Muscle of leg (tissue), 11 donors: ENCODE measurements around the gene DOK6. TPM values are rescaled to one million over a fixed set of nuclear protein-coding genes. Genes with fewer than 3 reads are reported as not detected.

Source experiments
- DNase-seq: peaks from one replicate; pipeline ENCODE4 v3.0.0; 2013
- H3K27ac ChIP-seq: one replicate; pipeline ENCODE4 v1.5.1; 2013; ENCODE audit warnings: mild to moderate bottlenecking, low read length, control low read depth
- H3K27me3 ChIP-seq: one replicate; pipeline ENCODE4 v1.6.1; 2013; ENCODE audit warnings: low read length; ENCODE audit not compliant: control insufficient read depth, insufficient read depth
- H3K36me3 ChIP-seq: one replicate; pipeline ENCODE4 v1.6.1; 2013; ENCODE audit warnings: low read length; ENCODE audit not compliant: control insufficient read depth, insufficient read depth
- H3K4me1 ChIP-seq: one replicate; pipeline ENCODE4 v1.6.1; 2013; ENCODE audit warnings: low read length; ENCODE audit not compliant: control insufficient read depth, insufficient read depth
- H3K4me3 ChIP-seq: one replicate; pipeline ENCODE4 v1.5.1; 2013; ENCODE audit warnings: low read length, control low read depth
- H3K9me3 ChIP-seq: replicated peaks from 2 replicates; pipeline ENCODE4 v1.6.1; 2013; ENCODE audit warnings: low read depth, low read length; ENCODE audit not compliant: control insufficient read depth
- WGBS: methylation state at CpG from one replicate; pipeline ENCODE4 v1.1.5; 2013; ENCODE audit warnings: missing lambda C conversion rate; ENCODE audit not compliant: insufficient coverage; 5-methylcytosine and 5-hydroxymethylcytosine counted together
- polyA plus RNA-seq, 8 donors: library from polyadenylated mRNA; unstranded; fragments of 120-200 nt; gene quantifications; one replicate each; pipeline versions ENCODE4 v1.2.1 to v1.2.3, GENCODE V29; 2013; ENCODE audit warnings: inconsistent platforms in 1 of 8, low replicate concordance in 1 of 8; ENCODE audit not compliant: insufficient read length in 8 of 8, insufficient read depth in 1 of 8
- total RNA-seq: library from RNA; stranded (reverse); fragments of 120-200 nt; gene quantifications from one replicate; pipeline ENCODE4 v1.2.4, GENCODE V29; 2013

The DOK6 gene
- total and polyA plus RNA-seq, 9 donors, result 2.3 to 4.9 (median 3.3) TPM

- 78% methylated on average over 4 of the region's 7 CpGs for whole genome bisulfite sequencing
- no peak overlapping the region for H3K4me3 ChIP-seq
- DNase-seq, result no peak
- no peaks in the 10 kb centered on the region for H3K4me1 ChIP-seq
- H3K9me3 ChIP-seq, result no peaks in the 10 kb centered on the region
- H3K27me3 ChIP-seq, result no peaks in the 10 kb centered on the region
- no peaks in the 10 kb centered on the region for H3K36me3 ChIP-seq
- H3K27ac ChIP-seq, result no peak overlapping the region
Observed at GRCh38 chr18:69380324-69380723, 20.4 kb upstream of the DOK6 start.

DNA sequence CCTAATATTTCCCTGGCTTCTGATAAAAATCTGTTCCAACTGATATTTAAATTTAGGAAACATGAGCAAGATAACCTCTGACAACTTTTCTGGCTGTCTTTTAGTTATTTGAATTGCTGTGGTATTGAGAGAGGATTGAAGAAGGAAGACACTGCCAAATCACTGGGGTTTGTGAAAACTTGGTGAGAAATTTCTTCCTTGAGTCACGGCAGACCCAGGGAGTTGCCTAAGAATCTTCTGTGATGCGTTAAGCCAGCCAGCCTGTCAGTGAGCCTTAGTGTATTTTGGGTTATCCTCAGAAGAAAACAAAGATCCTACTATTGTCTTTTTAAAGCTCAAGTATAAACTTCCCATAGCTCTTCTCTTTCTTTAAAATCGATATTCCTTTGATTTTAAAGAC, 17.5 kb upstream of the DOK6 start:
- Histone ChIP-seq H3K27ac (no peak overlapping the region), H3K27me3 (no peaks in the 10 kb centered on the region), H3K9me3 (no peaks in the 10 kb centered on the region), H3K36me3 (no peaks in the 10 kb centered on the region), H3K4me3 (no peak overlapping the region), H3K4me1 (no peaks in the 10 kb centered on the region)
- WGBS, result 40% methylated on average over 1 of the region's 3 CpGs
- DNase-seq, result no peak

GRCh38 chr18:69387186-69387585, 13.5 kb upstream of the DOK6 start:
- Histone ChIP-seq H3K36me3 (no peaks in the 10 kb centered on the region), H3K27me3 (no peaks in the 10 kb centered on the region), H3K4me3 (no peak overlapping the region), H3K9me3 (no peaks in the 10 kb centered on the region), H3K27ac (no peak overlapping the region), H3K4me1 (no peaks in the 10 kb centered on the region)
- WGBS, result 0% methylated on average over 1 of the region's 2 CpGs
- peak; percentile 13 for DNase-seq

- no peaks in the 10 kb centered on the region for H3K4me1 ChIP-seq
Observed at GRCh38 chr18:69388222-69388621, 12.5 kb upstream of the DOK6 start.

DNA sequence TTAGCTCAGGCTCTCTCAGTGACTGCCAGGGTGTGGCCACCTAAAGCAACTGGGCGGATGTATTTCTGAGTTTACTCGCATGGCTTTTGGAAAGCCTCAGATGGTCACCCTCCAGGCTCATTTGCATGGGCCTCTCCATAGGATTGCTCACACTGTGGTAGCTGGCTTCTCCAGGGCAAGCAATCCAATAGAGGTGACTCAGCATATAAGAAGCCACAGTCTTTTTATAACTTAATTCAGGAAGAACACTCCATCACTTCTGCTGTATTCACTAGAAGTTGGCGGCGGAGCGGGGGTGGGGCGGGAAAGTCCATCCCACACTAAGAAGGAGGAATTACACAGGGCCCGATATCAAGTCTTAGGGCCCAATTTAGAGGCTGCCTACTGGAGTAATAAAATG, 3.6 kb upstream of the DOK6 start:
- Histone ChIP-seq H3K27ac (no peak overlapping the region), H3K36me3 (no peaks in the 10 kb centered on the region), H3K4me1 (peaks cover 7% of the 10 kb centered on the region), H3K27me3 (peaks cover 10% of the 10 kb centered on the region), H3K4me3 (no peak overlapping the region), H3K9me3 (no peaks in the 10 kb centered on the region)
- peak; percentile 2 for DNase-seq
- WGBS, result 95% methylated on average over 2 of the region's 7 CpGs

More at GRCh38 chr18:69388222-69388621, 12.5 kb upstream of the DOK6 start:
- no peak for DNase-seq
- no peaks in the 10 kb centered on the region for H3K27me3 ChIP-seq
- H3K27ac ChIP-seq, result no peak overlapping the region
- WGBS, result no CpG with 5 or more reads among the region's 1 CpG
- H3K4me3 ChIP-seq, result no peak overlapping the region
- no peaks in the 10 kb centered on the region for H3K9me3 ChIP-seq
- no peaks in the 10 kb centered on the region for H3K36me3 ChIP-seq

- peak; percentile 2 for DNase-seq
- Histone ChIP-seq H3K27ac (no peak overlapping the region), H3K36me3 (no peaks in the 10 kb centered on the region), H3K4me1 (peaks cover 14% of the 10 kb centered on the region), H3K27me3 (peaks cover 20% of the 10 kb centered on the region), H3K9me3 (no peaks in the 10 kb centered on the region), H3K4me3 (no peak overlapping the region)
- 67% methylated on average over 1 of the region's 3 CpGs for WGBS
Observed at GRCh38 chr18:69399253-69399652, 1.4 kb upstream of the DOK6 start.

GRCh38 chr18:69400976-69401225, 213 bp downstream of the DOK6 start:
- H3K27ac ChIP-seq, result peak overlapping the region; percentile 56
- peaks cover 20% of the 10 kb centered on the region for H3K27me3 ChIP-seq
- peak; percentile 59 for DNase-seq
- WGBS, result under 1% methylated on average over 47 of the region's 47 CpGs
- peak overlapping the region; percentile 70 for H3K4me3 ChIP-seq
- H3K36me3 ChIP-seq, result no peaks in the 10 kb centered on the region
- peaks cover 14% of the 10 kb centered on the region for H3K4me1 ChIP-seq
- H3K9me3 ChIP-seq, result no peaks in the 10 kb centered on the region

DNA sequence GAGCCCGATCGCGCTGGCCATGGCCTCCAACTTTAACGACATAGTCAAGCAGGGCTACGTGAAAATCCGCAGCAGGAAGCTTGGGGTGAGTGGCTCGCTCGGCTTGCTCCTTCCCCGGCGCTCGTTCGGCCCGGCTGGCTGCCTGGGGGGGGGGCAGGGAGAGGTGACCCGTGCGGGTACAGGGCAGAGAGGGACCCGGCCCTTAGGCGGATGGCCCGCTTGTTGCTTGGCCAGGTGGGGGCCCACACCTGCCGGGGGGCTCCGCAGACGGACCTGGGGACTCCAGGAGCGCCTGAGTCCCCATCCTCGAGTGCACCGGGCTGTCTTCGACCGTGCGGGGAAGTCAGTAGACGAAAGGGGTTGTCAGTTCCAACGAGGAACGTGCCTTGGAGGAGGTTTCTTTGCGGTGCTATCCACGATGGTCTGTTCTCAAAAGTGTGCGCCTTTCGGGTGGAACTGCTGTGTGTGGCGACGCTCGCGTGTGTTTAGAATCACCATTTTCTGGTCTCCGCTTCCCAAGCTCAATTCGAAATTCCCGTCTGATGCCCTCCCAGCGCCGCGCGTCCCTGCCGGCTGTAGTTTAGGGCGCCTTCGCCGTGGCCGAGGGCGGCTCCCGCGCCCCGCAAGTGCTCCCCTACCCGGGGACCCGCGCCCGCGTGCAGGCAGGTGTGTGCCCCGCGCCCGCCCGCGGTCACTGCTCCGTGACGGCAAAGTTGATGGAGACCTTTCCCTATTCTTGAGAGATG, 711 bp downstream of the DOK6 start:
- H3K27ac ChIP-seq, result peak overlapping the region; percentile 56
- no peaks in the 10 kb centered on the region for H3K36me3 ChIP-seq
- H3K27me3 ChIP-seq, result peaks cover 20% of the 10 kb centered on the region
- DNase-seq, result peak; percentile 45
- peaks cover 14% of the 10 kb centered on the region for H3K4me1 ChIP-seq
- peak overlapping the region; percentile 70 for H3K4me3 ChIP-seq
- no peaks in the 10 kb centered on the region for H3K9me3 ChIP-seq
- WGBS, result under 1% methylated on average over 57 of the region's 66 CpGs

DNA sequence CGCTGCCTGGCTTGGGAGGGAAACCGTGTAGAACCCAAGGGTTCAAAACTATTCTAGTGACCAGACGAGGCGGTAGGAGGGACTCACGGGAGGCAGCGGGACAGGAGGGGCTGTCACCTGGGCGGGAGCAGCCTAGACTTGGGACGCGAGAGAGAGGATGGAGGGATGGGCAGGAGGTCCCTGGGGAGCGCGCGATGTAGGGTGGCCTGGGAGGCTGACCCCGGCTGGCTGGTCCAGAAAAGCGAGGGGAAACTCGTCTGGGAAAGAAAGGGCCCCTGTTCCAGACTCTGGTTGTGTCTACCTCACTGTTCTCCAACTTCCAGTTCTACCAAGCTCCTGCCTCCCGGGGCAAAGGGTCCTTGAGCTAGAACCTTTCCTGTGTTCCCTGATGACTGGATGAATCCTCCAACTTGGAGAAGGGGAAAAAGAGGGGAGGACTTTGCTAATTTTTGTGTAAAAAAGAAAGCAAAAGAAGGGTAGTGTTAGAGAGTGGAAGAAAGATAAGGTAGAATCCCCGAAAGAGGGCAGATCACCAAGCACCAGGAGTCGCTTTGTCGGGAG, 1.4 kb downstream of the DOK6 start:
- WGBS, result 7% methylated on average over 15 of the region's 19 CpGs
- Histone ChIP-seq H3K27me3 (peaks cover 20% of the 10 kb centered on the region), H3K4me1 (peaks cover 14% of the 10 kb centered on the region), H3K27ac (no peak overlapping the region), H3K36me3 (no peaks in the 10 kb centered on the region), H3K9me3 (no peaks in the 10 kb centered on the region), H3K4me3 (peak overlapping the region; percentile 70)
- peak; percentile 8 for DNase-seq

- Histone ChIP-seq H3K27me3 (peaks cover 20% of the 10 kb centered on the region), H3K27ac (no peak overlapping the region), H3K4me1 (peaks cover 14% of the 10 kb centered on the region), H3K36me3 (no peaks in the 10 kb centered on the region), H3K9me3 (no peaks in the 10 kb centered on the region), H3K4me3 (peak overlapping the region; percentile 70)
- peak; percentile 18 for DNase-seq
- WGBS, result 4% methylated on average over 15 of the region's 20 CpGs
Observed at GRCh38 chr18:69402533-69402989, 1.9 kb downstream of the DOK6 start.
